Neutrophil (primary cell): ENCODE measurements around the gene CDIP1.
A peak's percentile ranks its signal among the peaks of the same experiment; 100 is the strongest.

Experiments used
- H3K27ac ChIP-seq: fragments of 200-600 bp; sonication (generic); 2 replicates; pipeline ENCODE4 v1.5.1; 2016; ENCODE audit warnings: mild to moderate bottlenecking, moderate library complexity
- H3K27me3 ChIP-seq: fragments of 200-600 bp; sonication (generic); 2 replicates; pipeline ENCODE4 v1.6.0; 2016; ENCODE audit warnings: mild to moderate bottlenecking
- H3K36me3 ChIP-seq: fragments of 200-600 bp; sonication (generic); 2 replicates; pipeline ENCODE4 v1.5.1; 2017
- H3K4me1 ChIP-seq, 2 experiments: fragments of 200-600 bp in 1 of 2; sonication (generic) in 1 of 2; 1 replicate in 1 of 2; 2 replicates in 1 of 2; pipeline versions ENCODE4 v1.5.1 to v1.6.1; 2013 to 2016; ENCODE audit warnings: low read depth in 1 of 2, low read length in 1 of 2, mild to moderate bottlenecking in 1 of 2, moderate library complexity in 1 of 2; ENCODE audit not compliant: control insufficient read depth in 1 of 2, insufficient read depth in 1 of 2
- H3K4me3 ChIP-seq, 2 experiments: fragments of 200-600 bp in 1 of 2; sonication (generic) in 1 of 2; 1 replicate in 1 of 2; 2 replicates in 1 of 2; pipeline ENCODE4 v1.5.1; 2013 to 2016; ENCODE audit warnings: low read depth in 1 of 2, low read length in 1 of 2, mild to moderate bottlenecking in 1 of 2, moderate library complexity in 1 of 2
- H3K9me3 ChIP-seq: fragments of 200-600 bp; sonication (generic); 2 replicates; pipeline ENCODE4 v1.5.1; 2016
- TF ChIP-seq, protein P1 (sequence below): fragments of 200-600 bp; sonication (generic); IDR thresholded peaks from 2 replicates; pipeline ENCODE4 v1.5.1; 2016; ENCODE audit warnings: antibody characterized with exemption

CDIP1 gene

DNA sequence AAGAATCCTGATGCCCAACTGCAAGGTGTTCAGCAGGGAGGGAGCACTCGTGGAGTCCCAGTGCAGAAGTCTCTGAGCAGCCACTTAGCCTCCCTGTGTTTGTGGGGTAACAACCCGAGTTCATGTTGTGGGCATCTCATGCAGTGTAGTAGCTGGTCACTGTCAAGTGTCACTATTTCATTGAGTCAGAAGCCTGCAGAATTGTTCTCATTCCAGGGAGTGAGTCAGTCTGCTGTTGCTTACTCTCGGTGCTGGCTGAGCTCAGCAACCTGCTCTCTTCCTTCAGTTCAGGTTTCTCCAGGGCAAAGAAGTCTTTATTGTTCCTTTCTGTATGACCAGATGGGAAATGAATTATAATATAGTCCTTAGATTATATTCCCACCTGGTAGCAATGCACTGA, 38.3 kb downstream of the CDIP1 start:
- no peaks in the 10 kb centered on the region for H3K27me3 ChIP-seq
- H3K27ac ChIP-seq, result peak overlapping the region; percentile 41
- peaks cover 13% of the 10 kb centered on the region for H3K36me3 ChIP-seq
- H3K9me3 ChIP-seq, result no peaks in the 10 kb centered on the region
- no peak overlapping the region for H3K4me3 ChIP-seq
- peaks cover 17 to 23% of the 10 kb centered on the region in 2 experiments for H3K4me1 ChIP-seq
- TF ChIP-seq, protein P1, sequence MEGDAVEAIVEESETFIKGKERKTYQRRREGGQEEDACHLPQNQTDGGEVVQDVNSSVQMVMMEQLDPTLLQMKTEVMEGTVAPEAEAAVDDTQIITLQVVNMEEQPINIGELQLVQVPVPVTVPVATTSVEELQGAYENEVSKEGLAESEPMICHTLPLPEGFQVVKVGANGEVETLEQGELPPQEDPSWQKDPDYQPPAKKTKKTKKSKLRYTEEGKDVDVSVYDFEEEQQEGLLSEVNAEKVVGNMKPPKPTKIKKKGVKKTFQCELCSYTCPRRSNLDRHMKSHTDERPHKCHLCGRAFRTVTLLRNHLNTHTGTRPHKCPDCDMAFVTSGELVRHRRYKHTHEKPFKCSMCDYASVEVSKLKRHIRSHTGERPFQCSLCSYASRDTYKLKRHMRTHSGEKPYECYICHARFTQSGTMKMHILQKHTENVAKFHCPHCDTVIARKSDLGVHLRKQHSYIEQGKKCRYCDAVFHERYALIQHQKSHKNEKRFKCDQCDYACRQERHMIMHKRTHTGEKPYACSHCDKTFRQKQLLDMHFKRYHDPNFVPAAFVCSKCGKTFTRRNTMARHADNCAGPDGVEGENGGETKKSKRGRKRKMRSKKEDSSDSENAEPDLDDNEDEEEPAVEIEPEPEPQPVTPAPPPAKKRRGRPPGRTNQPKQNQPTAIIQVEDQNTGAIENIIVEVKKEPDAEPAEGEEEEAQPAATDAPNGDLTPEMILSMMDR, result no peak

DNA sequence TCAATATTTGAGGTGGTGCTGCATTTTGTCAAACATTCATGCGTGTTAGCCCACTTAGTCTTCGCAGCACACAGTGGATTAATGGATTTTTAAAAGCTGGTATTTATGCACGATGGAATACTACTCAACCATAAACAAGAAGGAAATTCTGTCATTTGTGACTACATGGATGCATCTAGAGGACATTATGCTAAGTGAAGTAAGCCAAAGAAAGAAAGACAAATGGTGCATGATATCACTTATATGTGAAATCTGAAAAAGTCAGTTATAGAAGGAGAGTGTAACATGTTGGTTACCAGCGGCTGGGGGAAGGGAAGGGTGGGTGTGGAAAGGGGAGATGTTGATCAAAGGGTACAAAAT, 39.4 kb downstream of the CDIP1 start:
- H3K27me3 ChIP-seq, result no peaks in the 10 kb centered on the region
- peaks cover 13% of the 10 kb centered on the region for H3K36me3 ChIP-seq
- no peaks in the 10 kb centered on the region for H3K9me3 ChIP-seq
- no peak overlapping the region for H3K27ac ChIP-seq
- TF ChIP-seq, protein P1, result no peak
- H3K4me1 ChIP-seq, result peaks cover 6 to 12% of the 10 kb centered on the region in 2 experiments
- H3K4me3 ChIP-seq, result no peak overlapping the region

DNA sequence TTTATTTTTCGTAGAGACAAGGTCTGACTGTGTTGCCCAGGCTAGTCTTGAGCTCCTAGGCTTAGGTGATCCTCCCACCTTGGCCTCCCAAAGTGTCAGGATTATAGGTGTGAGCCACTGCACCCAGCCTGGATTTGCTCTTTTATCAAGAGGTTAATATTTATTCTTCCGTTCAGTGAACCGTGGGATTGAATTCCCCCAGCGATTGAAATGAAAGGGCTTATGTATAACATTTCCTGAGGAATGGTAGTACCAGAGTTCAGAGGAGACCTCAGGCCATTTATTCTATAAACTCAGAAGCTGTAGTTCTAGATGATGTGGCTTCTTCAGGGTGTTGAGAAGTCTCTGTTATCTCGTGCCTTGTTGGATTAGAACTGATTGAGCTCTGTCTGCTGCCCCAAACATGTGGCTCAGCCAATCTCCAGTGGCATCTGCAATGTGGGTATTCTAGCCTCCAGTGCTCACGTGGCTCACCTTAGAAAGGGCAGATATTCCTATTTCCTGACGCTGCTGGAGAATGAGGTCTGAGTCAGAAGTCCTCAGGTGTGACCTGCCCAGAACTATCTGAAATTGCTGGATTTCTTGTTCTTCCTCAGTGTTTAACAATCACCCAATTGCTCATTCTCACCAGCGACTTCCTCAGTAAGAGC, 39.9 kb downstream of the CDIP1 start:
- peaks cover 1 to 7% of the 10 kb centered on the region in 2 experiments for H3K4me1 ChIP-seq

DNA sequence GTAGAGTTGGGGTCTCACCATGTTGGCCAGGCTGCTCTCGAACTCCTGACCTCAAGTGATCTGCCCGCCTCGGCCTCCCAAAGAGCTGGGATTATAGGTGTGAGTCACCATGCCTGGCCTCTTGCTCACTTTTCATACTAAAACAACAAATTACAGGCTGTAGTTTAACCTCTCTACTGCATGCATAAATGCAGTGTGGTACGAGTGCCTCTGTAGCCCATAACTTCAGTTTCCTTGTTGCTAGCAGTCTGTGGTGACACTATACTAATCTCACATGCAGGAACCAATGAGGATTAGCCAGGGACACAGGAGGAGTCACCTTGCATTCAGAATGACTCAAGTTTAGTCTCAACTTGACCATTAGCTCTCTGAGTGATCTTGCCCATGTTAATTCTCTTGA, 42.3 kb downstream of the CDIP1 start:
- Histone ChIP-seq H3K4me1 (no peaks in the 10 kb centered on the region), H3K4me3 (no peak overlapping the region), H3K36me3 (peaks cover 20% of the 10 kb centered on the region), H3K27ac (no peak overlapping the region), H3K9me3 (no peaks in the 10 kb centered on the region), H3K27me3 (no peaks in the 10 kb centered on the region)
- TF ChIP-seq, protein P1, result no peak

More for the DNA sequence above, 39.9 kb downstream of the CDIP1 start:
- Histone ChIP-seq H3K27me3 (no peaks in the 10 kb centered on the region), H3K36me3 (peaks cover 13% of the 10 kb centered on the region), H3K9me3 (no peaks in the 10 kb centered on the region), H3K4me3 (no peak overlapping the region), H3K27ac (no peak overlapping the region)
- TF ChIP-seq, protein P1, result no peak

DNA sequence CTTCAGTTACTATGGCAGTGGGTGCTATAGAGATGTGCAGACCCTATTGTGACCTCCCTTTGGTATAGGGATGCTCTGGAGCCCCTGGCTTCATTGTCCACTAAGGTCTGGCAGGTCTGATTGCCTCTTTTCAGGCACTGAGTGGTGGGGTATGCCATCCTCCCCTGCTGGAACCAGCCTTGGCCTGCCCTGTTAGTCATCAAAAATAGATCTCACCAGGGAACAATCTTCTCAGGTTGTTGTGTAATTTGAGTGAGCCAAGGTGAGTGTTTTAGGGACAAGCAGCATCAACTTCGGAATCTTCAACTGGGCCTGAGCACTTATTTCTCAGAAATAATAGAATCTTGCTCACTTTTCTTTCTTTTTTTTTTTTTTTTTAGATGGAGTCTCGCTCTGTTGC, 42.8 kb downstream of the CDIP1 start:
- no peaks in the 10 kb centered on the region for H3K4me1 ChIP-seq
- H3K27me3 ChIP-seq, result no peaks in the 10 kb centered on the region
- TF ChIP-seq, protein P1, result no peak
- H3K4me3 ChIP-seq, result no peak overlapping the region
- peak overlapping the region; percentile 44 for H3K27ac ChIP-seq
- H3K9me3 ChIP-seq, result no peaks in the 10 kb centered on the region
- H3K36me3 ChIP-seq, result peaks cover 20% of the 10 kb centered on the region
